H9 (cell line): ENCODE results near the gene BAG3. TPM values are rescaled to one million over a fixed set of nuclear protein-coding genes. Genes with fewer than 3 reads are reported as not detected.

Experiments used
- DNase-seq: peaks from one replicate; pipeline ENCODE4 v3.0.0-alpha.2; 2017
- H2AFZ ChIP-seq: one replicate; pipeline ENCODE4 v1.6.1; 2013; ENCODE audit warnings: mild to moderate bottlenecking, low read length, control low read depth, moderate library complexity
- H2AK5ac ChIP-seq: 2 replicates; pipeline ENCODE4 v1.6.1; 2013; ENCODE audit warnings: low read length, control low read depth, mixed read lengths; ENCODE audit not compliant: insufficient read length
- H2BK120ac ChIP-seq: one replicate; pipeline ENCODE4 v1.6.1; 2013; ENCODE audit warnings: low read depth, mild to moderate bottlenecking, low read length, control low read depth, inconsistent platforms; ENCODE audit not compliant: poor library complexity, severe bottlenecking
- H2BK12ac ChIP-seq: 2 replicates; pipeline ENCODE4 v1.6.1; 2013; ENCODE audit warnings: low read length, control low read depth, mixed read lengths, low read depth; ENCODE audit not compliant: insufficient read length
- H2BK15ac ChIP-seq: 2 replicates; pipeline ENCODE4 v1.6.1; 2013; ENCODE audit warnings: low read depth, low read length, control low read depth
- H2BK20ac ChIP-seq: one replicate; pipeline ENCODE4 v1.6.1; 2013; ENCODE audit warnings: low read depth, mild to moderate bottlenecking, low read length, control low read depth, inconsistent platforms; ENCODE audit not compliant: poor library complexity, severe bottlenecking
- H2BK5ac ChIP-seq: 2 replicates; pipeline ENCODE4 v1.6.1; 2013; ENCODE audit warnings: low read length, control low read depth, mixed read lengths; ENCODE audit not compliant: insufficient read length
- H3K14ac ChIP-seq: 2 replicates; pipeline ENCODE4 v1.6.1; 2013; ENCODE audit warnings: low read length, control low read depth; ENCODE audit not compliant: insufficient read depth
- H3K18ac ChIP-seq: 2 replicates; pipeline ENCODE4 v1.6.1; 2013; ENCODE audit warnings: low read depth, mild to moderate bottlenecking, mixed read lengths, low read length, control low read depth; ENCODE audit not compliant: insufficient read length
- H3K23ac ChIP-seq: 2 replicates; pipeline ENCODE4 v1.6.1; 2013; ENCODE audit warnings: low read length, control low read depth, mixed read lengths, low read depth; ENCODE audit not compliant: insufficient read length
- H3K23me2 ChIP-seq: 2 replicates; pipeline ENCODE4 v1.6.1; 2013; ENCODE audit warnings: low read depth, mild to moderate bottlenecking, mixed read lengths, low read length, control low read depth; ENCODE audit not compliant: insufficient read length, poor library complexity, severe bottlenecking
- H3K27ac ChIP-seq: 2 replicates; pipeline ENCODE4 v1.5.1; 2013; ENCODE audit warnings: low read length, control low read depth, mixed read lengths, low read depth; ENCODE audit not compliant: insufficient read length
- H3K27me3 ChIP-seq: 2 replicates; pipeline ENCODE4 v1.6.1; 2013; ENCODE audit warnings: low read length, control low read depth, inconsistent platforms; ENCODE audit not compliant: insufficient read depth
- H3K4ac ChIP-seq: 2 replicates; pipeline ENCODE4 v1.6.1; 2013; ENCODE audit warnings: low read depth, mild to moderate bottlenecking, control low read depth, inconsistent platforms, low read length, moderate library complexity
- H3K4me1 ChIP-seq: 2 replicates; pipeline ENCODE4 v1.6.1; 2013; ENCODE audit warnings: low read length, control low read depth, inconsistent platforms; ENCODE audit not compliant: insufficient read depth
- H3K4me2 ChIP-seq: 2 replicates; pipeline ENCODE4 v1.6.1; 2013; ENCODE audit warnings: low read length, control low read depth, mixed read lengths; ENCODE audit not compliant: insufficient read length, insufficient read depth
- H3K56ac ChIP-seq: 2 replicates; pipeline ENCODE4 v1.6.1; 2013; ENCODE audit warnings: low read depth, mild to moderate bottlenecking, mixed read lengths, low read length, control low read depth; ENCODE audit not compliant: insufficient read length
- H3K79me1 ChIP-seq: 2 replicates; pipeline ENCODE4 v1.6.1; 2013; ENCODE audit warnings: low read depth, mild to moderate bottlenecking, moderate library complexity, low read length, control low read depth, inconsistent platforms; ENCODE audit not compliant: insufficient read depth, poor library complexity, severe bottlenecking
- H3K79me2 ChIP-seq: 2 replicates; pipeline ENCODE4 v1.6.1; 2013; ENCODE audit warnings: low read length, control low read depth, inconsistent platforms; ENCODE audit not compliant: insufficient read depth
- H3K9ac ChIP-seq: 2 replicates; pipeline ENCODE4 v1.6.1; 2013; ENCODE audit warnings: low read length, control low read depth, mixed read lengths; ENCODE audit not compliant: insufficient read length; ENCODE audit errors: extremely low read depth
- H3K9me3 ChIP-seq: one replicate; pipeline ENCODE4 v1.6.1; 2013; ENCODE audit warnings: low read depth, low read length, inconsistent platforms; ENCODE audit not compliant: control insufficient read depth
- H3T11ph ChIP-seq: one replicate; pipeline ENCODE4 v1.6.1; 2013; ENCODE audit warnings: mild to moderate bottlenecking, low read length, control low read depth, inconsistent platforms
- H4K20me1 ChIP-seq: one replicate; pipeline ENCODE4 v1.6.1; 2013; ENCODE audit not compliant: control insufficient read depth, insufficient read length, insufficient read depth
- H4K5ac ChIP-seq: 2 replicates; pipeline ENCODE4 v1.6.1; 2013; ENCODE audit warnings: low read depth, mild to moderate bottlenecking, mixed read lengths, low read length, control low read depth; ENCODE audit not compliant: insufficient read length
- H4K8ac ChIP-seq: replicated peaks from 2 replicates; pipeline ENCODE4 v1.6.1; 2013; ENCODE audit warnings: low read length, control low read depth, mixed read lengths, low read depth; ENCODE audit not compliant: insufficient read length
- H4K91ac ChIP-seq: 2 replicates; pipeline ENCODE4 v1.6.1; 2013; ENCODE audit warnings: low read depth, mild to moderate bottlenecking, moderate library complexity, mixed read lengths, low read length, control low read depth; ENCODE audit not compliant: insufficient read length
- H3K27ac Mint-ChIP-seq, 3 experiments: 2 replicates in 2 of 3; 3 replicates in 1 of 3; pipeline ENCODE4 v1.8.0; 2020 to 2021; ENCODE audit warnings: mixed read lengths in 3 of 3, mild to moderate bottlenecking in 1 of 3, moderate library complexity in 1 of 3
- H3K27me3 Mint-ChIP-seq: 2 replicates; pipeline ENCODE4 v1.8.0; 2021; ENCODE audit warnings: low read depth, mild to moderate bottlenecking, moderate library complexity, mixed read lengths
- H3K36me3 Mint-ChIP-seq, 3 experiments: 2 replicates in 2 of 3; 3 replicates in 1 of 3; pipeline ENCODE4 v1.8.0; 2020 to 2021; ENCODE audit warnings: low read depth in 3 of 3, mixed read lengths in 3 of 3; ENCODE audit not compliant: insufficient read depth in 1 of 3
- H3K4me1 Mint-ChIP-seq, 2 experiments: 2 replicates each; pipeline ENCODE4 v1.8.0; 2020; ENCODE audit warnings: mixed read lengths in 2 of 2
- H3K4me3 Mint-ChIP-seq, 2 experiments: 2 replicates in 1 of 2; 3 replicates in 1 of 2; pipeline ENCODE4 v1.8.0; 2020 to 2021; ENCODE audit warnings: mild to moderate bottlenecking in 2 of 2, mixed read lengths in 2 of 2, moderate library complexity in 1 of 2
- H3K9me3 Mint-ChIP-seq, 2 experiments: 2 replicates in 1 of 2; 3 replicates in 1 of 2; pipeline ENCODE4 v1.8.0; 2020; ENCODE audit warnings: mild to moderate bottlenecking in 2 of 2, mixed read lengths in 2 of 2, moderate library complexity in 1 of 2
- WGBS: extraction: QIAGEN DNeasy Blood & Tissue Kit; methylation state at CpG from one replicate; pipeline ENCODE4 v1.1.7; 2013; ENCODE audit warnings: missing lambda C conversion rate, low lambda C conversion rate, mixed read lengths; ENCODE audit not compliant: insufficient read length; ENCODE audit errors: extremely low coverage; 5-methylcytosine and 5-hydroxymethylcytosine counted together
- total RNA-seq: library from RNA; stranded (reverse); gene quantifications from 2 replicates; pipeline ENCODE4 v1.2.1, GENCODE V29; 2021
- TF ChIP-seq, protein P1 (sequence below): fragments of 200-600 bp; sonication (generic); conservative IDR thresholded peaks from 3 replicates; pipeline ENCODE4 v1.8.0; 2021; ENCODE audit warnings: antibody characterized with exemption, mild to moderate bottlenecking

The BAG3 gene
- total RNA-seq, 1 experiment from 2014 or later = 11.4 TPM

DNA sequence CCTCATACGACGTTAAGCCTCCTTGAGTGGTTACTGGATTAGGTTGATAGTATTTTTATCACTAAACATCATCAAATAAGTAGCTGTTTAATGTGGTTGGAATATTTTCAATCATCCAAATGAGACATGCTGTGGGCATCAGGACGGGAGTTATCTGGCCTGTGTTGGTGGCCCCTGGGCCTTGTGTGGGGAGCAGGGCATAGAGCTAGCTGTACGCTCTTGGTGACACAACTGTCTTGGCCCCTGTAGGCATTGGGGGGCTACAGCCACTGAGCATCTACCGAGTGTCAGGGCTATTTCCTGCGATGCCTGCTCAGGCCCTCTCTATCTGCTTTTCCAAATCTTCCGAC is 28.3 kb downstream of the BAG3 start:
- no peaks in the 10 kb centered on the region for H4K20me1 ChIP-seq
- no peak overlapping the region for H2BK15ac ChIP-seq
- TF ChIP-seq, protein P1, sequence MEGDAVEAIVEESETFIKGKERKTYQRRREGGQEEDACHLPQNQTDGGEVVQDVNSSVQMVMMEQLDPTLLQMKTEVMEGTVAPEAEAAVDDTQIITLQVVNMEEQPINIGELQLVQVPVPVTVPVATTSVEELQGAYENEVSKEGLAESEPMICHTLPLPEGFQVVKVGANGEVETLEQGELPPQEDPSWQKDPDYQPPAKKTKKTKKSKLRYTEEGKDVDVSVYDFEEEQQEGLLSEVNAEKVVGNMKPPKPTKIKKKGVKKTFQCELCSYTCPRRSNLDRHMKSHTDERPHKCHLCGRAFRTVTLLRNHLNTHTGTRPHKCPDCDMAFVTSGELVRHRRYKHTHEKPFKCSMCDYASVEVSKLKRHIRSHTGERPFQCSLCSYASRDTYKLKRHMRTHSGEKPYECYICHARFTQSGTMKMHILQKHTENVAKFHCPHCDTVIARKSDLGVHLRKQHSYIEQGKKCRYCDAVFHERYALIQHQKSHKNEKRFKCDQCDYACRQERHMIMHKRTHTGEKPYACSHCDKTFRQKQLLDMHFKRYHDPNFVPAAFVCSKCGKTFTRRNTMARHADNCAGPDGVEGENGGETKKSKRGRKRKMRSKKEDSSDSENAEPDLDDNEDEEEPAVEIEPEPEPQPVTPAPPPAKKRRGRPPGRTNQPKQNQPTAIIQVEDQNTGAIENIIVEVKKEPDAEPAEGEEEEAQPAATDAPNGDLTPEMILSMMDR = no peak
- H3K14ac ChIP-seq = no peak overlapping the region; the same call in 1 of the 2 replicates
- H4K5ac ChIP-seq = no peak overlapping the region
- DNase-seq = no peak
- H3K9ac ChIP-seq = no peak overlapping the region
- no CpG with 5 or more reads among the region's 7 CpGs for WGBS
- H3K4ac ChIP-seq = no peak overlapping the region
- H4K91ac ChIP-seq = no peak overlapping the region
- no peak overlapping the region for H3T11ph ChIP-seq
- no peaks in the 10 kb centered on the region for H3K23me2 ChIP-seq
- H3K4me2 ChIP-seq = no peak overlapping the region
- H3K56ac ChIP-seq = no peak overlapping the region
- H3K27me3 ChIP-seq = no peaks in the 10 kb centered on the region
- no peaks in the 10 kb centered on the region for H3K79me2 ChIP-seq
- no peak overlapping the region for H2AK5ac ChIP-seq
- no peak overlapping the region for H2BK20ac ChIP-seq
- Mint-ChIP-seq H3K9me3 (peaks cover 4 to 6% of the 10 kb centered on the region in 2 experiments; a peak in 4 of 5 replicates), H3K4me3 (no peak overlapping the region), H3K36me3 (peaks cover 6 to 19% (median 18%) of the 10 kb centered on the region in 3 experiments; a peak in 6 of 7 replicates), H3K4me1 (no peaks in the 10 kb centered on the region; a peak in 1 of 4 replicates), H3K27me3 (no peaks in the 10 kb centered on the region; the same call in 1 of the 2 replicates), H3K27ac (no peak overlapping the region)
- H3K27ac ChIP-seq = no peak overlapping the region
- H2AFZ ChIP-seq = no peak overlapping the region
- H2BK5ac ChIP-seq = no peak overlapping the region
- H3K18ac ChIP-seq = no peak overlapping the region
- no peaks in the 10 kb centered on the region for H3K4me1 ChIP-seq
- no peak overlapping the region for H3K23ac ChIP-seq
- no peaks in the 10 kb centered on the region for H3K79me1 ChIP-seq
- H2BK12ac ChIP-seq = no peak overlapping the region
- no peak overlapping the region for H2BK120ac ChIP-seq
- no peaks in the 10 kb centered on the region for H3K9me3 ChIP-seq
- no peak overlapping the region for H4K8ac ChIP-seq
